HG03045 (cell line): ENCODE measurements around the gene IKBKG.
"Not testable (repeated sequence)": the region's sequence is repeated elsewhere in the genome, so short reads cannot be mapped to it uniquely, and the experiment has no call there.

Experiments
- ATAC-seq: cut with Tn5 transposase; IDR thresholded peaks from one replicate; pipeline ENCODE4 v1.9.1; 2021; ENCODE audit warnings: mild to moderate bottlenecking, moderate library complexity; ENCODE audit not compliant: unreplicated experiment

The IKBKG gene

GRCh38 chrX:154547245-154548027 is at the start of gene IKBKG:
TSS of gene IKBKG (plus strand) at chrX:154547620. CDS start at chrX:154552003, 4,383 bp downstream.
- peak; percentile 80 for ATAC-seq

GRCh38 chrX:154501423-154501822 is 46.0 kb upstream of the IKBKG start:
- ATAC-seq: not testable (repeated sequence)

- ATAC-seq: no peak
These were observed 45.3 kb upstream of the IKBKG start for GRCh38 chrX:154502098-154502497.

- ATAC-seq: no peak
These were observed 44.4 kb upstream of the IKBKG start for GRCh38 chrX:154502989-154503388.

GRCh38 chrX:154505734-154506133 is 41.7 kb upstream of the IKBKG start:
- no peak for ATAC-seq

- ATAC-seq: no peak
These were observed 40.7 kb upstream of the IKBKG start for GRCh38 chrX:154506483-154507332.

- no peak for ATAC-seq
These were observed 39.6 kb upstream of the IKBKG start for GRCh38 chrX:154507673-154508383.

- no peak for ATAC-seq
These were observed 39.1 kb upstream of the IKBKG start for GRCh38 chrX:154508384-154508745.

GRCh38 chrX:154509455-154509854 is 38.0 kb upstream of the IKBKG start:
- no peak for ATAC-seq

- no peak for ATAC-seq
These were observed 35.7 kb upstream of the IKBKG start for GRCh38 chrX:154511761-154512160.

GRCh38 chrX:154512879-154513553 is 34.4 kb upstream of the IKBKG start:
- ATAC-seq: no peak

GRCh38 chrX:154513716-154514115 is 33.7 kb upstream of the IKBKG start:
- no peak for ATAC-seq

GRCh38 chrX:154515090-154515965 is 32.1 kb upstream of the IKBKG start:
- no peak for ATAC-seq

GRCh38 chrX:154515966-154516655 is 31.3 kb upstream of the IKBKG start, which contains the start of gene FAM3A:
TSS of gene FAM3A (minus strand) at chrX:154516232. CDS start at chrX:154515772, 460 bp downstream.
- ATAC-seq: peak; percentile 90

- ATAC-seq: no peak
These were observed 30.7 kb upstream of the IKBKG start for GRCh38 chrX:154516656-154517100.

GRCh38 chrX:154517101-154517781 is 30.2 kb upstream of the IKBKG start:
- ATAC-seq: no peak

- ATAC-seq: no peak
These were observed 28.0 kb upstream of the IKBKG start for GRCh38 chrX:154519389-154519788.
